GM19372 (cell line): Measurements from ENCODE around the gene FGF12.

Experiments
- ATAC-seq: cut with Tn5 transposase; IDR thresholded peaks from one replicate; pipeline ENCODE4 v1.9.1; 2021; ENCODE audit warnings: mild to moderate bottlenecking, low read depth, moderate library complexity; ENCODE audit not compliant: unreplicated experiment

Gene FGF12

GRCh38 chr3:192169332-192169915, 557.9 kb downstream of the FGF12 start:
- ATAC-seq: no peak

- no peak for ATAC-seq
Measured at GRCh38 chr3:192168202-192168601, 559.1 kb downstream of the FGF12 start.

- ATAC-seq: no peak
Measured at GRCh38 chr3:192165552-192165951, 561.8 kb downstream of the FGF12 start.

DNA sequence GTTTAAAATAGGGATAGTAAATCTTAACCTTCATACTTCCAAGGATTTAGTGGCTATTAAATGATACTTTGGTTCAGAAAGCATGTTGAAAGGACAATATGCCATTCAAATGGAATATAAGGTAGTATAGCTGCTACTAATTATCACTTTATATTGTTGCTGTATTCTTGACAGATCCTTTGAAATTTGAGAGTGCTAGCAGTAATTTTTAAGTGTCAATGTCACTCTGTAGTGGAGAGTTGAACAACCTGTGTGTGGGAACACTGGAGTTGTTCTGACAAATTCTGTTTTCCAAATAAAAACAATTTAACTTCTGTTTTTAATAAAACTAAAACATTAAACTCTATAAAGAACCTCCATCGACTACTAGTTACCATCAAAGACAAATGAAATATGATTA, 565.7 kb downstream of the FGF12 start:
- ATAC-seq: no peak

- ATAC-seq: no peak
Measured at GRCh38 chr3:192156382-192156781, 571.0 kb downstream of the FGF12 start.

- ATAC-seq: no peak
Measured at GRCh38 chr3:192155194-192155593, 572.1 kb downstream of the FGF12 start.

GRCh38 chr3:192133271-192133670, 594.1 kb downstream of the FGF12 start:
- no peak for ATAC-seq

- ATAC-seq: peak; percentile 51
Measured at GRCh38 chr3:192130534-192131132, 596.7 kb downstream of the FGF12 start.

DNA sequence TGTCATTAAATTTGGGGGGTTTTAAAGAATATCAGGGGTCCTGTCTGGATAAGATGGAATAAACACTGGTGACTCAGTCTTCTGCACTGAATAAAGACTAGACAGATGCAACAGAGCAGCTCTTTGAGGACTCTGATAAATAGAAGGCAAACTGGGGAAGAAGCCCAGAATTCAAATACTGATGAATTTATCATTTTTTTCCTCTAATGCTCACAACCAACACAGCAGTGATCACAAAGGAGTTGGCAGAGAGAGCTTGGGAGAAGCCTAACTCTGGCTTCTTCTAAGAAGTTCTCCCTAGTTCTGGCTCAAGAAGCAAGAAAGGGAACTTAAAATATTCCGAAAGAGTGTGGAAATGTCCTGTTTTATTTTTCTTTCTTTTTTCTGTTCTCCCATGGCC, 597.8 kb downstream of the FGF12 start:
- ATAC-seq: no peak

DNA sequence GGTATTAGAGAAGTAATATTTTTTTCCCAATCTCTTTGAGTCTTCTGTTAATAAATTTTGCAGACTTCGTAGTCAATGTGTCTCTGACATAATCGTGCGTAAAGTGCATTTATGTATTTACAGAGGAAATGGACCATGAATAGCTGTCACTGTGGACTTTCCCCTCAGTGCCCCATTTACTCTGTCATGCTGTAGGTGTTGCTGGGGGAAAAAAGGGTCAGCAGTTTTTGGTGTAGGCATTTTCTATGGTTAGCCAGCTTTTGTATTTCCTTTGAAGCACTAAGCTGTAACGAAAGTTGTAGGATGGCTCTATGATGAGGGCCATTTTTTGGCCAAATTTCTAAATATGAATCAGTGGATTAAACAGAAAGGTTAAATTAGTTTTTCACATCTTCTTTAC, 598.4 kb downstream of the FGF12 start:
- ATAC-seq: peak; percentile 63

- ATAC-seq: peak; percentile 44
Measured at GRCh38 chr3:192128060-192128459, 599.3 kb downstream of the FGF12 start.

GRCh38 chr3:192122832-192123594, 604.3 kb downstream of the FGF12 start:
- ATAC-seq: peak; percentile 64

GRCh38 chr3:192121923-192122322, 605.4 kb downstream of the FGF12 start:
- no peak for ATAC-seq

- ATAC-seq: no peak
Measured at GRCh38 chr3:192108820-192109219, 618.5 kb downstream of the FGF12 start.

DNA sequence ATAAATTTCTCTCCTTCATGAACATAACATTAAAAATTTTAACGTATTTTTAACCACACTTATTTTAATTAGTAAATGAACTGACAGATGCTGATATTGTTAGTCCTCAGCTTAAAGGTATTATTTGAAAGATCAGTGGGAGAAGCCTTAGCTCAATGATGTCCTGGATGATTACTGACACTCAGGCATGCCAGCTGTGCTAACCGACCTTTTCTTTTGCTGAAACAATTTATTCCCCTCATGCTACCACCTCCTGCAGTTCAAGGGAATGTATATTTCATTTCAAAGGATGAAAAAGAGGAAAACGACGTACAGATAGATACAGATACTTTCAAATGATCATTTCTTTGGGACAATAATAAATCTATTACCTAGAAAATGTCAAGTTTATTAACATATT, 620.8 kb downstream of the FGF12 start:
- ATAC-seq: no peak

DNA sequence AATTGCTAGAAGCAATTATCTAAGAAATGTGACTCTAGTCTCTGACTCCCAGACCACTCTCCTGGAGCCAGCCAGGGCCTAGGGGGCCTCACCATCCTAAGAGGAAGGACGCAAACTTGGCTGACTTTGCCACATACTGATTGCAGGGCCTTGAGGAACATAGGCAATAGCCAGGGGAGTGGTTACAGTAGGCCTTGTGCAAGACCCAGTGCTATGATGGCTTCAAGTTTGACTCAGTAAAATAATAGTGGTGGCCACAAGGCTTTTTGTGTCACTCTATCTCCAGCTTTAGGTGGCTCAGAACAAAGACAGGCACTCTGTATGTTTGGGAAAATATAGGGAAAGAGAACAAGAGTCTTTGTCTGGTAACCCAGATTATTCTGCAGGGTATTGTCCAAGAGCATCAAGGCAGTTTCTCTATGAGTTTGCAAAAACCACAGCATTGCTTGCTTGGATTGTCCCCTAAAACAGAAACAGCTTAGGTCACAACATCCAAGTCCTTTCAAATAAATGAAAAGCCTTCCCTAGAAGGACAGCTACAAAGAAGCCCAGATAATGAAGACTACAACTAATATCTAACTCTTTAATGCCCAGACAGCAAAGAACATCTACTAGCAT, 634.8 kb downstream of the FGF12 start:
- ATAC-seq: peak; percentile 33

GRCh38 chr3:192091831-192092230, 635.5 kb downstream of the FGF12 start:
- no peak for ATAC-seq

- ATAC-seq: peak; percentile 84
Measured at GRCh38 chr3:192090586-192090985, 636.8 kb downstream of the FGF12 start.
